HG03097 (cell line): ENCODE data around the gene SLC6A3.
"Not testable (repeated sequence)": the region's sequence is repeated elsewhere in the genome, so short reads cannot be mapped to it uniquely, and the experiment has no call there.

Source experiments
- ATAC-seq: cut with Tn5 transposase; IDR thresholded peaks from one replicate; pipeline ENCODE4 v1.9.1; 2021; ENCODE audit not compliant: unreplicated experiment, low FRiP score

The SLC6A3 gene

DNA sequence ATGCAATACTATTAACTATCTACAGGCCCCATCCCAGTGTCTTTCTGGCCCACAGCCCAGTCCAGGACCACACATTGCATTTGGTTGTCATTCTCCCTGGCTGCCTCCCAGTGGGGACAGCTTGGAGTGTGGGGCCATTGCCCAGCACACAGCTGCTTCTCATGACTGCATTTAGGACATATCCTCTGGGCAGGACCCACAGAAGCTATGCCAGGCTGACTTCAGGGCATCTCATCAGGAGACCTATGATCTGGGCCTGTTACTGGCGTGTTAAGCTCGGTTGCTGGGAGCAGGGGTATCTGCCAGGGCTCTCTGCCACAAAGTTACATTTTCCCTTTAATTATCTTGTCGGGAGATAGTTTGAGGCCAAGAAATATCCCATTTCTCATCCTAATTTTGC is 68.3 kb downstream of the SLC6A3 start:
- ATAC-seq: no peak

DNA sequence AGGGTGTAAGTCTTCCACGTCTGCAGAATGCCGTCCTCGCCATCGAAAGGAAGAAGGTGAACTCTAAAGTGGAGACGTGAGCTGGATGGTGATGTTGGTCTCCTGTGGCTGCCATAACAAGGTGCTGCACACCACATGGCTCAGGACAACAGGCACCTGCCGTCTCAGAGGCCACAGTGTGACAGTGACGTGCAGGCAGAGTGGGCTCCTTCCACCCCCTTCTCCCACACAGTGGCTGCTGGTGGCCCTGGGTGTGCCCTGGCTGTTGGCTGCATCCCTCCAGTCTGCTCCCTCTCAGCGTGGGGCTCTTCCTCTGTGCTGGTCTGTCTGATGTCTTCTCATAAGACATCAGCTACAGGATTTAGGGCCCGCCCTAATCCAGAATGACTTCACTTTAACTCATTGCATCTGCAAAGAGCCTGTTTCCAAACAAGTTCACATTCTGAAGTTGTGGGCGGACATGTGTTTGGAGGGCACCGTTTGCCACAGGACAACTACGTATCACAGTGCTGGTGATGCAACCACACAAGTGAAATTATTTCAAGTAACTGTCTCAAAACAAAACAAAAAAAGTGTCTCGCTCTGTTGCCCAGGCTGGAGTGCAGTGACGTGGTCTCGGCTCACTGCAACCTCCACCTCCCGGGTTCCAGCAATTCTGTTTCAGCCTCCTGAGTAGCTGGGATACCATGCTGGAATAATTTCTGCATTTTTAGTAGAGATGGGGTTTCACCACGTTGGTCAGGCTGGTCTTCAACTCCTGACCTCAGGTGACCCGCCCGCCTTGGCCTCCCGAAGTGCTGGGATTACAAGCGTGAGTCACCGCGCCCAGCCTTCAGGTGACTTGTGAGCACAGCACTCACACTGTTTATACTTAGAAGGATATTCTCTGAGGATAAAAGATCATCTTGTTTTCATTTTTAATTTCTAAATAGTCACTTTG is 69.1 kb downstream of the SLC6A3 start:
- ATAC-seq: no peak

DNA sequence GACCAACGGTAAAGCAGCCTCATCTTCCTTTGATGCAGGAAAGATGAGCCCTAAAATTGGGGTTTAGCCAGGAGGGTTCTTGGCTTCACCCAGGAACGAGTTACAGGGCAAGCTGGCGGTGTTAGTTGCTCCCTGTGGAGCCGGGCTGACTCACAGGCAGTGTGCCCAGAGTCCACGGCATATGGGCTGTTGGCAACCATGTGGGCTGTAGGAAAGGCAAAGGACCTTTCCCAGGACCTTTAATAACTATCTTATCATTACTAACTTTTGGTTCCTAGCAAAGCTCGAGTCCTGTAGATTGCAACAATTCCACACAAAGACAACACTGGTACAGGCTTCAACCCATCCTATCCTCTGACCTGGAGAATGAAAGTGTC is 70.6 kb downstream of the SLC6A3 start:
- ATAC-seq: no peak

DNA sequence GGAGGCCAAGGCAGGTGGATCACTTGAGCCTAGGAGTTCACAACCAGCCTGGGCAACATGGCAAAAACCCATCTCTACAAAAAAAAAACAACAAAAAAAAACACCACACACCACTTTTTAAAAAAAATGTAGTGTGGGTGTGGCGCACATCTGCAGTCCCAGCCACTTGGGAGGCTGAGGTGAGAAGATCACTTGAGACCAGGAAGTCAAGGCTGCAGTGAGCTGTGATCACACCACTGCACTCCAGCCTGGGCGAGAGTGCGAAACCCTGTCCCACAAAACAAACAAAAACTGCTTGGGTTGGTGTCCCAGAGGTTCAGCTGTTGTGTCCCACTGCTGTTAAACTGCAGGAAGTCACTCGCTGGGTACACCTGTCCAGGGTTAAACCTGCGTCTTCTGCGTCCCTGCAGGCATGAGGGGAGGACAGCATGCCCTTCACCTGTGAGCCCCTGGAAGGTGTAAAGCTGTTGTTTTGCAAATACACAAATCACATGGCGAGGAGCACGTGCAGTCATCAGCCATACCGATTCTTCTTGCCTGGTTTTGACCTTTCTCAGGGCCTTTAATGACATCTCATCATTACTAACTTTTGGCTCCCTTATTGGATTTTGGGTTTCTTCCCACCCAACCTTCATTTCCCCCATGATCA is 71.1 kb downstream of the SLC6A3 start:
- no peak for ATAC-seq

DNA sequence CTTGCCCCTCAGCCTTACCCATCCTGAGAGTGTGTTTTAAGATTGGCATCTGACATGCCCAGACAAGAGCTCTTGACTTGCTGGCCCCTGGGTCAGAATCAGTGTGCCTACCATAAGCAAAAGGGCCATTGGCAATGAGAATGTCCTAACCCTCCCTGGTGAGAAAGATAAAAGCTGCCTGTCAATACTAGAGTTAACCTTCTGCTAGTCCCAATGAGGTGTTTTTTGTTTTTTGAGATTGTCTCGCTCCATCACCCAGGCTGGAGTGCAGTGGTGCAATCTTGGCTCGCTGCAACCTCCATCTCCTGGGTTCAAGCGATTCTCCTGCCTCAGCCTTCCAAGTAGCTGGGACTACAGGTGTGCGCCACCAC is 73.3 kb downstream of the SLC6A3 start:
- not testable (repeated sequence) for ATAC-seq

DNA sequence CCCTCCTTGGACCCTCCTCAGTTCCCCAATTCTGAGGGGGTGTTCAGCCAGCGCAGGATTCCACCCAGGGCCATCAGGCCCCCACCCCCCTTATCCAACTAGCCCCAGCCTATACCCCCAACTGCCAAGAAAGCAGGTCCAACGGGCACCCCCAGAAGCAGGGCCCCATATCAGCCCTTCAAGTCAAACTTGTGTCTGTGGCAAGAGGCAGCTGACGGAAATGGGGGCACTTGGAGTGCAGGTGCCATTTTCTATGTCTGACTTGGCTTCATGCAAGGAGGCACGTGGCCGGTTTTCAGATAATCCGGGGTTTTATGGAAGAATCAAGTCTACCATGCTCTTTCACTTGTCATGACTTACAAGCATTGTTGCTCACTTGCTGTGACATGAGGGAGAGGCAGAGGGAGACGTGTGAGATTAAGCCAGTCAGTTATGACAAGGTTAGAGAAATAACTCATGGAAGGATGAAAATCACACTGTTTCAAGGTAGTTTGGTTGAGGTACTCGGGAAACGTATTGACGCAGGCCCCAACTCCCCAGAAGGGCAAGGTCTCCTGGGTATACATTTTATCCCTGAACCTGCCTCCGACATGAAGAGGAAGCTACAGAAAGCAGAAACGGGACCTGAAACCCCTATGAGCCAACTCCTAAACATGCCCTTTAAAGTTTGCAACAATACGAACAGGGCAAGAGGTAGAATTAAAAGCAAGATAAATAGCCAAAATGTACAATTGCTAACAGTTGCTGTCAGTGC is 73.8 kb downstream of the SLC6A3 start:
- ATAC-seq: no peak

DNA sequence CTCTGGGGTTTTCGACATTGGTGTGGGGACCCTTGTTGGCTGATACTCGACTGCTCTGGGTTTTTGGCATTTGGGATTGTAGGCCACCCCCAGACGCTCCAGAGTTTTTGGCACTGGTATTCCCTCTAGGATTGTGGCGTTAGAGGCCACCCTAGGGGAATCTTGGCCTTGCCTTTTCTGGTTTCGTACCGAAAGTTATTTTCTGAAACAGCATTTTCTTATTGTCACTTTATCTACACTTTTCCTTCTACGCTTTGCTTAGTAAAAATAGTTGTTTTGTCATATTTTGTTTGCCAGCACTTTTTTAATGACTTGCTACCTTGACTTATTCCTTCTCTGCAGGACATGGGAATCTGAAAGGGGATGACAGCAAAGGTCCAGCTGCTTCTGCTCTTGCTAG is 75.2 kb downstream of the SLC6A3 start:
- no peak for ATAC-seq

DNA sequence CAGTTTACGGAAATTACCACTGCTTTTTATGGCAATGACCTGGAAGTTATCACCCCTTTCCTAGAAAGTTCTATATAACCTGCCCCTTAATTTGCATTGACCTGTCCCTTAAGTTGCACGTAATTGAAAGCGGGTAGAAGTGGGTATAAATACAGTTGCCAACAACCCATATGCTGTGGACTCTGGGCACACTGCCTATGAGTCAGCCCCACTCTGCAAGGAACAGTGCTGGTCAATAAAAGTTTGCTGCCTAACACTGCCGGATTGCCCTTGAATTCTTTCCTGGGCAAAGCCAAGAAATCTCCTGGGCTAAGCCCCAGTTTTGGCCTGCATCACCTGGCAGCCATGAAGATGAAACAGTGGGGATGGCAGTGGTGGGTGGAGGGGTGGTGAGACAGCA is 76.5 kb downstream of the SLC6A3 start:
- ATAC-seq: no peak

DNA sequence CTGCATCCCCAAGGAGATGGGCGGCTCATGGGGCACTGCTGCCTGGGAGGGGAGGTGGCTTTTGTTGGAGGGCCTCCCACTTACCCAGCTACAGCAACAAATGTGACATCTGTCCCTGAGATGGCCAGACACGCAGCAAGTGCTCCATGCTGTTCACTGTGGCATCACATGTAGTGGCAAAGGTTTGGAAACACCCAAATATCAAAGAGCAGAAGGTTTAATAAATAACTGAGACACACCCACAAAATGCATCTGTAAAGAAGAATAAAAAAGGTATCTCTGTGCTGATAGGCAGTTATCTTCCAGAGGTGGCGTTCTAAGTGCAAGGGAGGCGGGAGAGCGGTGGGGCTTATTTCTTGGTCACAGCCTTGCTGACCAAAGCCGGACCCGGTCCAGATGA is 77.0 kb downstream of the SLC6A3 start:
- ATAC-seq: no peak

DNA sequence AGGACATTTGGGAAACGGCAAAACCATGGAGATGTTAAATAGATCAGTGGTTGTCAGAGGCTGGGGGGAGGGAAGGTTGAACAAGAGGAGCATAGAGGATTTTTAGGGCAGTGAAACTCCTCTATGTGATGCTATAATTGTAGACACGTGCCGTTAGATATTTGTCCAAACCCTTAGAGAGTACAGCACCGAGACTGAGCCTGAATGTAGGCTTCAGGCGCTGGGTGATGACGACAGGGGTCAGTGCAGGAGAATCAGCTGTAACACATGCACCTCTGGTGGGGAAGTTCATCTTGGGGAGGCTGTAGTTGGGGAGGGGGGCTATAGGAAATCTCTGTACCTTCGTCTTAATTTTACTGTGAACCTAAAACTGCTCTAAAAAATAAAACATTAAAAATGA is 78.1 kb downstream of the SLC6A3 start:
- no peak for ATAC-seq

DNA sequence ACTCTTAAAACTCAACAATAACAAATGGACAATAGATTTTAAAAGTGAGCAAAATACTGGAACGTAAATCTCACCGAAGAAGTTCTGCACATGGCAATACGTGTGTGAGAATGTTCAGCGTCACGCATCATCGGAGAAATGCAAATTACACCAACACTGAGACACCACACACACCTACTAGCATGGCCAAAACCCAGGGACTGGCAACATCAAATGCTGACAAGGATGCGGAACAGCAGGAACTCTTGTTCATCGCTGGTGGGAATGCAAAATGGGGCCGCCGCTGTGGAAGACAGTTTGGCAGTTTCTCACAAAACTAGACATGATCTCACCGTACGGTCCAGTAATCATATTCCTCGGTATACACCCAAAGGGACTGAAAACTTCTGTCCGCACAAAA is 78.7 kb downstream of the SLC6A3 start:
- no peak for ATAC-seq

DNA sequence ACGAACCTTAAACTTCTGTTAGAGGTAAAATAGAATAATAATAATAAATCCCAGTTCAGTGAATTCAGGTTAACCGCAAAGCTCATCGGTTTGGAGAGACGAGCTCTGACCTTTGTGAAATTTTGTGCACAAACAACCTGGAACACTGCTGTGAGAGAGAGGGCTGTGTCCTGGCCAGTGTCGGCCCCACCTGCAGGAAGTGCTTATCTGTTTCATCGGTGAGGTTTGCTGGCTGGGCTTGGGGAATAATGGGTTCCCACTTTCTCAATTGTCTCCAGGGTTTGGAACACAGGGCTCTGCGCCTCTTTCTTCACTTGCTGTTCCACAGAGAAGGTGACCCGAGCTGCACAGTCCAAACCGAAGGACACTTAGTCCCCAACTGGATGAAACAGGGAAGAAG is 81.0 kb downstream of the SLC6A3 start:
- no peak for ATAC-seq

DNA sequence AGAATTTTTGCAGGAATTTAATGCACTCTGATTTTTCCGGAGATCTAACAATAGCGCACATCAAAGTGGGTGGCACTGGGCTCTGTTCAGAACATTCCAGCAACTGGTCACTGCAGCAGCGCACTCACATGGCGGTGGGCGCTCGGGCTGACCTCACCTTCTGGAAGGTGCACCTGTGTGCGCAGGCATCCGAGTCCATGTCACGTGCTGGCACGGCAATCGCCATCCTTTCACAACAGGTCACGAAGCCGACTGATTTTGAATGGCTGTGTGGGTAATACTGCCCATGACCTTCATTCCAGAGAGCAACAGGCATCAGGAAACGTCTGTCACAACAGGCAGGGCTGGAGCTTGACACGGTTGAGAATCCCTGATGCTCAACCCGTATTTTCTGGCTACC is 81.7 kb downstream of the SLC6A3 start:
- no peak for ATAC-seq

DNA sequence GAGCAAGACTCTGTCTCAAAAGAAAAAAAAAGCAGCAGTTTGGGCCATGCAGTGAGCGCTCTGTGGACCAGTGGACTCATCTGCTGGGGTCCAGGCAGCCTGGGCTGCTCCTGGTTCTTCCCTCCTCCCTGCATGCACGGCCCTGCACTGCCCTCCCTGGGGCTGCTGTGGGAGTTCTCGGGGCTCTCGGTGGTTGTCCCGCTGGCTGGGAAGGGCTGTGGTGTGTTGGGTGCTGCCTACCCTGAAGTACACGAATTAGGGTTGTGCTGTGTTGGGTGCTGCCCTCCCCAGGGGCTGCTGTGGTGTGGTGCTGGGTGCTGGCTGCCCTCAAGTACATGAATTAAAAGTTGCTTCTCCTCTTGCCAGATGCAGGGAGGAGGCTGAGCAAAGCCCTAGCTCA is 82.1 kb downstream of the SLC6A3 start:
- ATAC-seq: no peak

DNA sequence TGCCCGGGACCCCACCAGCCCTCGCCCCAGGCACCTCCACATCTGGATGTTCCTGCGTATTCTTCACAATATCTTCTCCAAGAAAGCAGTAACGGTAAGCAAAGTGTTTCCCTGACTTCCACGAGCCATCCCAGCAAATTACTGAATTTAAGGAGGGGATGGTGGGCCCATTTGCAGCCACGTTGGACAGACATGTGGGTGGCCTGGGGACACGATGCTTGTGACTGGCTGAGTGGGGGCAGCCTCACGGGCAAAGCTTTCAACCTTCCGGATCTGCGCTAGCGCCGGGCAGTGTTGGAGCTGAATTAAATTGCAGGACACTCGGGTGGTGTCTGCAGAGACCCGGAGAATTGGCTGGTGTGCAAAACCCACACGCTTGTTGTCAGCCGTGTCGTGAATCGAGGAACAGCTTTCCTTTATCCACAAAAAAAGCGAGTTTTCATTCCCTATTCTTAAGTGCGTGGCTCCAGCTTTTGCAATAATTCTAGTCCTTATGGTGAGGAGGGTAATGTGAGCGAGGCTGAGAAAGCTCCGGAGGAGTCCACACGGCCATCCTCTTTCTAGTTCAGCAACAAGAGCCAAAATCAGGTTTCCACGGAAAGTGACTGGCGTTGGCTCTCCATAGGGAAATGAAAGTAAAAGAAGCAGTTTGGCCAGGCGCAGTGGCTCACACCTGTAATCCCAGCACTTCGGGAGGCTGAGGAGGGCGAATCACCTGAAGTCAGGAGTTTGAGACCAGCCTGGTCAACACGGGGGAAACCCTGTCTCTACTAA is 82.8 kb downstream of the SLC6A3 start:
- no peak for ATAC-seq

DNA sequence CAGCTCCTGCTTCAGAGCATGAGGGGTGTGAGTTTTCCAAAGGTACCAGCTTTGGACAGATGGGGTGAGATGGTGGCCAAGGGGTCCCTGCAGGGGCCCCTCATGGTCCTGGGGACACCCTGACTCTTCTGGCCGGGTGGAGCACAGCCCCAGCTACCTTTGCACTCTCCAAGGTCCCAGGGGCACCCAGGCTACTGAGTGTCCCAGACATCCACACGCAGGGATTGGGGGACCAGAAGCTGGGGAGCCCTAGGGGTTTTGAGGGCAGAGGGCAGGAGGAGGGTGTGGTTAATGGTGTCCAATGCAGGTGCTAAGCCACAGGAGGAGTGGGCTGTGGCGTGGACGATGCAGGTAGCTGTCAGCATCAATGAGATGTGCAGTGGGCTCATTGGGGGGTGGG is 84.4 kb downstream of the SLC6A3 start:
- no peak for ATAC-seq

DNA sequence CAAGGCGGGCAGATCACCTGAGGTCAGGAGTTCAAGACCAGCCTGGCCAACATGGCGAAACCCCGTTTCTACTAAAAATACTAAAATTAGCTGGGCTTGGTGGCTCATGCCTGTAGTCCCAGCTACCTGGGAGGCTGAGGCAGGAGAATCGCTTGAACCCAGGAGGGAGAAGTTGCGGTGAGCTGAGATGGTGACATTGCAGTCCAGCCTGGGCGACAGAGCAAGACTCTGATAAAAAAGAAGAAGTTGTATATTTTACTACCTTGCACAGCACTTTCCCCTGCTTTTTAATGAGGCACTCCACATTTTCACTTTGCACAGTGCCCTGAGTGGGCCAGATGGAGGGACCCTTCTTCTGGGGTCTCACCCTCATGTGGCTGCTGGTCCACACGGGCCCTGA is 84.9 kb downstream of the SLC6A3 start:
- ATAC-seq: not testable (repeated sequence)

DNA sequence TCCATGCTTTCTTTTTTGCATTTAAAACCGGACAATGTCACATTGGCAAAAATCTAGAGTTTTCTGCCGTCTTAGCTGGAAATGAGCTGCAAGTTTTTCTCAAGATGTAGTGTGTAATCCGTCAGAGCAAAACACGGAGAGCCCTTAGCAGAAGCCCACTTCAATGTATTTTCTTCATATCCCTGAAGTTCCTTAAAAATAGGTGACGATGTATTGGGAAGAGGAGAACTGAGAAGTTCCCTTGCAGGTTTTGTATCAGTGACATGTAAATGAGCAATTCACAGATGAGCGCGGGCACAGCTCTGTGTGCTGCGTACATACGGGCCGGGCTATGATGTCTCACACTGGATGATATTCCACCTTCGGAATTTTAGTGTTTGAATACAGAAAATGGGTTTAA is 85.5 kb downstream of the SLC6A3 start:
- ATAC-seq: no peak

DNA sequence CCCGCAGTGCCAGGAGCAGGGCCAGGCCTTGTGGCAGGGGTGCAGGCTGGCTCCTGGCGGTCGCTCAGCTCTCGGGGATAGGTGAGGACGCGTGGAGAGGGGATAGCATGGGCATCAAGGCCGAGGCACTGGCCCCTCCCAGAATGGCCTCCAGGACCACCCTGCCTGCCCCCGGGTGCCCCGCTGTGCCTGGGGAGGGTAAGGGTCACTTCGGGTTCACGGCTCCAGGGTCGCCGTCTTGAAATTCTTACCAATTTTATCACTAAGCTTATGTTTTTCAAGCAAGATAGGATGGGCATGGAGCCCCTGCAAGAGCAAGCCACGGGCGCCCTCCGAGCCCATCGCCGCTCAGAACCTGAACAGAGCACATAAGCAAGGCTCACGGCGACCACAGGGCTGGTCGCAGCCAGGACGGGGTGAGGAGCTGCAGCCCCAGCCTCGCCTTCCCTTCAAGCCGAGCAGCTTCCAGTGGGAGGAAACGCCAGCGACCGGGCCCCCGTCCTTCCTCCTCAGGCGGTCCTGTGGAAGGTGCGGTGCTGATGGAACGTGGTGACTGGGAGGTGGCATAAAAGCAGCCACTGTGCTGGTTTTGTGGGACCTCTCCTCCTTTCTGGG is 86.1 kb downstream of the SLC6A3 start:
- ATAC-seq: no peak

DNA sequence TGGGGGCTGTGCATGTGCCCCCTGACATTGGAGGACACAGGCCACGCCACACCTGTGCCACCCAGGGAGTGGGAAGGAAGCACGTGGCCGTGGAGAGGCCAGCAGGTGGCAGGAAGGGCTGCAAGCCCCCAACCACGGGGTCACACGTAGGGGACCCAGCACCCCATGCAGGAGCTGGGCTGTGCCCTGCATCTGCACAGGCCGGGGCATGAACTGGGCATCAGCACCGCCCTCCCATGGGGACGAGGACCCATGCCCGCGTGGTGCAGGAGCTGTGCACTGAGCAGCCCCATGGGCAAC is 86.6 kb downstream of the SLC6A3 start:
- ATAC-seq: no peak
